ENCODE measurements around the gene VSNL1.

DNA sequence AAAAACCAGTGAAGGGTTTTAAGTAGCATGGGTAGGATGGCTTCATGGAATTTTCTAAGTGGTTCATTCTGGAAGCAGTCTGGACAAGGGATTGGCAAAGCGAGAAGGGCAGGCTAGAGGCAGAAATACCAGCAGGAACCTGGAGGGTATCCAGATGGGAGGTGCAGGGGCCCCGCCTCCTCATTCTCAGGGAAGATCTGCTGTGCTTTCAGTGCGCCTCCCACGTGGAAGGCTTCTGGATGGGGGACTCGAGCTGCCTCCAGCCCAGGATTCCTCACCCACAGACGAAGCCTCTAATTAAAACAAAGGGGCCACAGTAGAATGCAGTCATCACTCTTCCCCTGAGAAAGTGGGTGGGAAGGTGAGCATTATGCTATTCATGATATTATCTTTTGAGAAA is 79.8 kb downstream of the VSNL1 start:
- no peak for TF ChIP-seq POLR2A (IDR thresholded peaks at IDR 0.05)
- TF ChIP-seq, protein P1, sequence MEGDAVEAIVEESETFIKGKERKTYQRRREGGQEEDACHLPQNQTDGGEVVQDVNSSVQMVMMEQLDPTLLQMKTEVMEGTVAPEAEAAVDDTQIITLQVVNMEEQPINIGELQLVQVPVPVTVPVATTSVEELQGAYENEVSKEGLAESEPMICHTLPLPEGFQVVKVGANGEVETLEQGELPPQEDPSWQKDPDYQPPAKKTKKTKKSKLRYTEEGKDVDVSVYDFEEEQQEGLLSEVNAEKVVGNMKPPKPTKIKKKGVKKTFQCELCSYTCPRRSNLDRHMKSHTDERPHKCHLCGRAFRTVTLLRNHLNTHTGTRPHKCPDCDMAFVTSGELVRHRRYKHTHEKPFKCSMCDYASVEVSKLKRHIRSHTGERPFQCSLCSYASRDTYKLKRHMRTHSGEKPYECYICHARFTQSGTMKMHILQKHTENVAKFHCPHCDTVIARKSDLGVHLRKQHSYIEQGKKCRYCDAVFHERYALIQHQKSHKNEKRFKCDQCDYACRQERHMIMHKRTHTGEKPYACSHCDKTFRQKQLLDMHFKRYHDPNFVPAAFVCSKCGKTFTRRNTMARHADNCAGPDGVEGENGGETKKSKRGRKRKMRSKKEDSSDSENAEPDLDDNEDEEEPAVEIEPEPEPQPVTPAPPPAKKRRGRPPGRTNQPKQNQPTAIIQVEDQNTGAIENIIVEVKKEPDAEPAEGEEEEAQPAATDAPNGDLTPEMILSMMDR (IDR thresholded peaks at IDR 0.05), result no peak
